ENCODE results near the gene DGKI. TPM values are rescaled to one million over a fixed set of nuclear protein-coding genes. Genes with fewer than 3 reads are reported as not detected.

Gene DGKI
- total RNA-seq, 2 experiments from 2014 or later = 0.46 TPM; not detected in 1

- Histone ChIP-seq H3K79me2 (ENCODE audit: insufficient read depth, low read depth, low read length) (no peaks in the 10 kb centered on the region), H4K20me1 (ENCODE audit: insufficient read depth, low read length) (no peaks in the 10 kb centered on the region), H3K9me2 (ENCODE audit: insufficient read depth, low read length) (no peaks in the 10 kb centered on the region), H3K4me1 (ENCODE audit: insufficient read depth, low read length, poor library complexity, severe bottlenecking) (no peaks in the 10 kb centered on the region), H3K9me3 (ENCODE audit: low read length) (no peaks in the 10 kb centered on the region), H3K36me3 (ENCODE audit: insufficient read depth, low read length) (no peaks in the 10 kb centered on the region), H3K4me3 (ENCODE audit: low read depth, low read length, poor library complexity, severe bottlenecking) (no peak overlapping the region), H2AFZ (ENCODE audit: low read length) (no peak overlapping the region), H3K4me2 (ENCODE audit: low read length) (no peak overlapping the region), H3K27ac (ENCODE audit: low read depth, low read length, poor library complexity, severe bottlenecking) (no peak overlapping the region)
- intact Hi-C loops (cut with micrococcal nuclease; ENCODE audit: unreplicated experiment) = no loop called here
- no peak for TF ChIP-seq EZH2phosphoT487 (IDR thresholded peaks at IDR 0.05; ENCODE audit: borderline replicate concordance, low read depth, low read length)
- TF ChIP-seq, protein P1, sequence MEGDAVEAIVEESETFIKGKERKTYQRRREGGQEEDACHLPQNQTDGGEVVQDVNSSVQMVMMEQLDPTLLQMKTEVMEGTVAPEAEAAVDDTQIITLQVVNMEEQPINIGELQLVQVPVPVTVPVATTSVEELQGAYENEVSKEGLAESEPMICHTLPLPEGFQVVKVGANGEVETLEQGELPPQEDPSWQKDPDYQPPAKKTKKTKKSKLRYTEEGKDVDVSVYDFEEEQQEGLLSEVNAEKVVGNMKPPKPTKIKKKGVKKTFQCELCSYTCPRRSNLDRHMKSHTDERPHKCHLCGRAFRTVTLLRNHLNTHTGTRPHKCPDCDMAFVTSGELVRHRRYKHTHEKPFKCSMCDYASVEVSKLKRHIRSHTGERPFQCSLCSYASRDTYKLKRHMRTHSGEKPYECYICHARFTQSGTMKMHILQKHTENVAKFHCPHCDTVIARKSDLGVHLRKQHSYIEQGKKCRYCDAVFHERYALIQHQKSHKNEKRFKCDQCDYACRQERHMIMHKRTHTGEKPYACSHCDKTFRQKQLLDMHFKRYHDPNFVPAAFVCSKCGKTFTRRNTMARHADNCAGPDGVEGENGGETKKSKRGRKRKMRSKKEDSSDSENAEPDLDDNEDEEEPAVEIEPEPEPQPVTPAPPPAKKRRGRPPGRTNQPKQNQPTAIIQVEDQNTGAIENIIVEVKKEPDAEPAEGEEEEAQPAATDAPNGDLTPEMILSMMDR (conservative IDR thresholded peaks at IDR 0.05; ENCODE audit: low read length) = no peak
- DNase-seq (ENCODE audit: low spot score) = no peak
- BruUV-seq (replicated peaks) = no TSS peak
- CTCF ChIA-PET (ENCODE audit: unreplicated experiment) = no interaction called here
- POLR2A ChIA-PET = no interaction called here
Measured at GRCh38 chr7:137611606-137612005, 235.2 kb downstream of the DGKI start.

- no TSS peak for BruUV-seq (replicated peaks)
- intact Hi-C loops (cut with micrococcal nuclease; ENCODE audit: unreplicated experiment) = no loop called here
- no peak overlapping the region for H3K27ac ChIP-seq (ENCODE audit: low read depth, low read length, poor library complexity, severe bottlenecking)
- CTCF ChIA-PET (ENCODE audit: unreplicated experiment) = no interaction called here
- TF ChIP-seq, protein P1 (conservative IDR thresholded peaks at IDR 0.05; ENCODE audit: low read length) = no peak
- no peak for TF ChIP-seq EZH2phosphoT487 (IDR thresholded peaks at IDR 0.05; ENCODE audit: borderline replicate concordance, low read depth, low read length)
- H3K4me1 ChIP-seq (ENCODE audit: insufficient read depth, low read length, poor library complexity, severe bottlenecking) = no peaks in the 10 kb centered on the region
- H3K9me2 ChIP-seq (ENCODE audit: insufficient read depth, low read length) = no peaks in the 10 kb centered on the region
- no peak for DNase-seq (ENCODE audit: low spot score)
- no peak overlapping the region for H3K4me2 ChIP-seq (ENCODE audit: low read length)
- no peaks in the 10 kb centered on the region for H4K20me1 ChIP-seq (ENCODE audit: insufficient read depth, low read length)
- no peak overlapping the region for H2AFZ ChIP-seq (ENCODE audit: low read length)
- no peaks in the 10 kb centered on the region for H3K36me3 ChIP-seq (ENCODE audit: insufficient read depth, low read length)
- H3K4me3 ChIP-seq (ENCODE audit: low read depth, low read length, poor library complexity, severe bottlenecking) = no peak overlapping the region
- no peaks in the 10 kb centered on the region for H3K9me3 ChIP-seq (ENCODE audit: low read length)
- H3K79me2 ChIP-seq (ENCODE audit: insufficient read depth, low read depth, low read length) = no peaks in the 10 kb centered on the region
- POLR2A ChIA-PET = interaction anchor here (0.8 kb wide), 1 partner anchor 220 kb away, joined by 4 read pairs; no protein-coding TSS in a partner anchor
Measured at GRCh38 chr7:137609500-137609899, 237.3 kb downstream of the DGKI start.

DNA sequence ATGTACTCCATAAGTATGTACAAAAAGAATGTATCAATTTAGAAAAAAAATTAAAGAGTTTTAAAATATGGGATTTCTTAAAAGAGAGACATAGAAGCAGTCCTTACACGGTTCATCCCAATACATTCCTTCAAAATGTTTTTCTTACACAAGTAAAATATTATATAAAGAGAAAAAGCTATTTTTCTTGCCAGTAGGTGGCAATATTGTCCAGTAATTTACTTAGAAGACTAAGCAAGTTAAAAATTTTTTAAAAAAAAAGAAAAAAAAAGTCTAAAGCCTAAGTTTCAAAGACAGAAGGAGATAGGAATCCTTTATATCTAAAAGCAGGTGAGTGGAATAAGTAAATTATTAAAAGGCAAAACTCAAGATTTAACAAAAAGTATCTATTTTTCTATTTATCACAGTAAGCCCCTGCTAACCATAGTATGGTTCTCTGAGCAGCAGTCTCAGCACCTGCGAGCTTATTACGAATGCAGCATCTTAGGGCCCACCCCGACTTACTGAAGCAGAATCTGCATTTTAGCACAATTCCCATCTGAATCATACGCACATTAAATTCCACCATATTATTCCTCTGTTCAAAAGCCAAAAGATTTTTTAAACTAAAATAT is 240.6 kb downstream of the DGKI start:
- Histone ChIP-seq H3K4me1 (ENCODE audit: insufficient read depth, low read length, poor library complexity, severe bottlenecking) (no peaks in the 10 kb centered on the region), H3K9me2 (ENCODE audit: insufficient read depth, low read length) (no peaks in the 10 kb centered on the region), H2AFZ (ENCODE audit: low read length) (no peak overlapping the region), H3K4me3 (ENCODE audit: low read depth, low read length, poor library complexity, severe bottlenecking) (no peak overlapping the region), H3K4me2 (ENCODE audit: low read length) (no peak overlapping the region), H3K79me2 (ENCODE audit: insufficient read depth, low read depth, low read length) (no peaks in the 10 kb centered on the region), H3K36me3 (ENCODE audit: insufficient read depth, low read length) (no peaks in the 10 kb centered on the region), H3K9me3 (ENCODE audit: low read length) (no peaks in the 10 kb centered on the region), H4K20me1 (ENCODE audit: insufficient read depth, low read length) (no peaks in the 10 kb centered on the region), H3K27ac (ENCODE audit: low read depth, low read length, poor library complexity, severe bottlenecking) (no peak overlapping the region)
- intact Hi-C loops (cut with micrococcal nuclease; ENCODE audit: unreplicated experiment) = no loop called here
- ChIA-PET POLR2A (interaction anchor here (0.5 kb wide), 2 partner anchors 1137 to 1638 kb away, joined by 3 to 4 read pairs; no protein-coding TSS in a partner anchor), CTCF (ENCODE audit: unreplicated experiment) (no interaction called here)
- peak; percentile 46 for DNase-seq (ENCODE audit: low spot score)
- BruUV-seq (replicated peaks) = no TSS peak
- TF ChIP-seq, protein P1 (conservative IDR thresholded peaks at IDR 0.05; ENCODE audit: low read length) = peak; percentile 83
- no peak for TF ChIP-seq EZH2phosphoT487 (IDR thresholded peaks at IDR 0.05; ENCODE audit: borderline replicate concordance, low read depth, low read length)
